Measurements from ENCODE around the gene ATP4B.

The ATP4B gene

GRCh38 chr13:113664751-113665596 is 7.0 kb upstream of the ATP4B start:
- TF ChIP-seq GATA1 (IDR thresholded peaks at IDR 0.05; ENCODE audit: low read depth, low read length) (no peak), POLR2A (IDR thresholded peaks at IDR 0.05; ENCODE audit: low read length) (no peak)

DNA sequence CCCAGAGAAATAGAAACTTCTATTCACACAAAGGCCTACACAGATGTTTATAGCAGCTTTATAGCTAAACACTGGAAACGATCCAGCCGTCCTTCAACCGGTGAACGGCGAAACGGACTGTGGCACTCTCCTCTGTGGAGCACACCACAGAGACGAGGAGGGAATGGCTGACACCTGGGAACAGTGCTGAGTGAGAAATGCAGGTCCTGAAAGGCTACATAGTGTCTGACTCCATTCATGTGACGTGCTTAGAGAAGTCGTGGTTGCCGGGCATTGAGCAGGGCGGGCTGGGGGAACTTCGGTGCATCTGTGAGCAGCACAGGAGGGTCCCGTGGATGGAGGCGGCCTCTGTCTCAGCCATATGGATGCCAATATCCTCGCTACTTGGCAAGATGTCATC is 5.9 kb upstream of the ATP4B start:
- no peak for DNase-seq

More at GRCh38 chr13:113664751-113665596, 7.0 kb upstream of the ATP4B start:
- peak; percentile 39 to 55 for DNase-seq

GRCh38 chr13:113661509-113661908 is 3.5 kb upstream of the ATP4B start:
- TF ChIP-seq POLR2A (IDR thresholded peaks at IDR 0.05; ENCODE audit: low read length) (no peak), GATA1 (IDR thresholded peaks at IDR 0.05; ENCODE audit: low read depth, low read length) (no peak)

More for the DNA sequence above, 5.9 kb upstream of the ATP4B start:
- no peak for TF ChIP-seq GATA1 (IDR thresholded peaks at IDR 0.05; ENCODE audit: low read depth, low read length)
- TF ChIP-seq POLR2A (IDR thresholded peaks at IDR 0.05; ENCODE audit: low read length): no peak

GRCh38 chr13:113660066-113660465 is 2.1 kb upstream of the ATP4B start:
- no peak for DNase-seq
- TF ChIP-seq GATA1 (IDR thresholded peaks at IDR 0.05; ENCODE audit: low read depth, low read length): no peak
- TF ChIP-seq POLR2A (IDR thresholded peaks at IDR 0.05; ENCODE audit: low read length): no peak

More at GRCh38 chr13:113661509-113661908, 3.5 kb upstream of the ATP4B start:
- no peak for DNase-seq

DNA sequence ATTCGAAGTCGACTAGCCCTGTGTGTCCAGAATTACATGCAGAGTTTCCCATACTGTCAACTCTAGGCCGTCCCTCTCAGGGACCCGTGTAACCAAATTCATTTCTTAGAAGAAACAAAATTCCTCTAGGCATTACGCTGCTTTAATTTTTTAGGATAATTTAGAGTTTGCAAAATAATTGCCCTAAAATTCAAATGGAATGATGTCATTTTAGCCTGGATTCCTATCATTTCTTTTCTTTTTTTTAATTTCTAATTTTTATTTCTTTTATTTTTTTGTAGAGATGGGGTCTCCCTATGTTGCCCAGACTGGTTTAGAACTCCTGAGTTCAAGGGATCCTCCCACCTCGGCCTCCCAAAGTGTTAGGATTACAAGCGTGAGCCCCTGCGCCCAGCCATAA is 1.3 kb upstream of the ATP4B start:
- no peak for DNase-seq
- no peak for TF ChIP-seq POLR2A (IDR thresholded peaks at IDR 0.05; ENCODE audit: low read length)
- no peak for TF ChIP-seq GATA1 (IDR thresholded peaks at IDR 0.05; ENCODE audit: low read depth, low read length)

- no peak for TF ChIP-seq POLR2A (IDR thresholded peaks at IDR 0.05; ENCODE audit: low read length)
- DNase-seq: no peak
These were observed 838 bp upstream of the ATP4B start for GRCh38 chr13:113658836-113659235.

DNA sequence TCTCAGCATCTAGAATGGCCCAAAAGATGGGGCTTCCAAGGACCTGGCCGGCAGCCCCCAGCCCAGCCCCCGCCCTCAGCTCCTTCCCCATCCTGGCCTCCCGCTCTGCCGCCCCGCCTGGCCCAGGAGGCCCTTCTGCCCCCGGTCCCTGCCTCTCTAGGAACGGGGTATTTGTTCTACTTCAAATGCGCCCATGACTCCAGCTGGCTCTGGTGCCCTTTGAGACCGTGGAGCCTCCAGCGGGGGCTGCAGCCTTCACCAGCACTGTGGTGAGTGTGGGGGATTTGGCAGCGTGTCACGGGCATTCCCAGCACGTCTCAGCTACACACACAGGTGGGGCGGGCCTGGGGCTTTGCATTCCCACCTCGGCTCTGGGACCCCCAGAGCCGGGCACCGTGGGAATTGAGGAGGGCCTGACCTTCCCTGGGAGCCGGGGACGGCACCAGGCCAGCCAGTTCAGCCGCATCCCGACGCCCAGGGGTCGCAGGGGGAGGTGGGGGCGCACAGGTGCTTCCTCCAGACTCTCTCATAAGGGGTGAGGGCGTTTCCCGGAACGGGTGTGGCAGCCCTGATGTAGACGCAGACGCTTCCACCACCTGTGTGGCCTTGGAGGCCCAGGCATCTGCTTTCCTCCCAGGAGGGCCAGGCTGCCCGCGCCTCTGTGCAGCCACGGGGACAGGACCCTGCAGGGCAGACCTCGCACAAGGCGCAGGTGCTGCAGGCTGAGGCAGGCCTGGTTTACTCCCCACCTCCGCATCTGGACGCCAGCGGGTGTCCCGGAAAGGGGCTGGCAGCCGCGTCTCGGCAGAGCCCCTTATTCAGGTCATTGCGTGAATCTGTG is 947 bp downstream of the ATP4B start:
- TF ChIP-seq POLR2A (IDR thresholded peaks at IDR 0.05; ENCODE audit: low read length) (no peak), GATA1 (IDR thresholded peaks at IDR 0.05; ENCODE audit: low read depth, low read length) (no peak)
- no peak for DNase-seq

DNA sequence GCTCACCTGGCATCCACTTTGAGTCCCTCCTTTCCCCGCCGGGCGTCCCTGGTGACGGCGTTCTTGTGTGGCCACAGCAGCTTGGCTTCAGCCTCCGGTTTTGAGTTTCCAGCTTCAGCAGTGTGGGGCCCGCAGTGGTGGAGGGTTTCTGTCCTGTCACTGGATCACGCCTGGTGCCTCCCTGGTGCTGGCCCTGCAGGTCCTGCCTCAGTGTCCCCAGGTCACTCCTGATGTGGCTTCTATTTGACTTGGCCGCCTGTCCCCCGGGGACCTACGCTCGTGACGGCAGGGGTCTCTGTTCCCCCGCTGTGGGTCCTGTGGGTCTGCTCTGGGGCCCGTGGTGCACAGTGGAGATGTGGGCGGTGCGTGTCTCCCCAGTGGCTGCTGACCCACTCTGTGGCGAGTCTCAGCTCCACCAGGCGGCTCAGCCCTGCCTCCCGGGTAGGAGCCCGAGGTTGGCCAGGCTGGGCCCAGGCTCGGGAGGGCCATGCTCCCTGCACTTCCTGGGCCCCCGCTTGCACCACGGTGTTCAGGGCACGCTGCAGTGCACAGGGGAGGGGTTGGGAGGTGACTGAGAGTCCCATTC is 1.9 kb downstream of the ATP4B start:
- TF ChIP-seq POLR2A (IDR thresholded peaks at IDR 0.05; ENCODE audit: low read length): no peak
- TF ChIP-seq GATA1 (IDR thresholded peaks at IDR 0.05; ENCODE audit: low read depth, low read length): no peak
- DNase-seq: no peak

DNA sequence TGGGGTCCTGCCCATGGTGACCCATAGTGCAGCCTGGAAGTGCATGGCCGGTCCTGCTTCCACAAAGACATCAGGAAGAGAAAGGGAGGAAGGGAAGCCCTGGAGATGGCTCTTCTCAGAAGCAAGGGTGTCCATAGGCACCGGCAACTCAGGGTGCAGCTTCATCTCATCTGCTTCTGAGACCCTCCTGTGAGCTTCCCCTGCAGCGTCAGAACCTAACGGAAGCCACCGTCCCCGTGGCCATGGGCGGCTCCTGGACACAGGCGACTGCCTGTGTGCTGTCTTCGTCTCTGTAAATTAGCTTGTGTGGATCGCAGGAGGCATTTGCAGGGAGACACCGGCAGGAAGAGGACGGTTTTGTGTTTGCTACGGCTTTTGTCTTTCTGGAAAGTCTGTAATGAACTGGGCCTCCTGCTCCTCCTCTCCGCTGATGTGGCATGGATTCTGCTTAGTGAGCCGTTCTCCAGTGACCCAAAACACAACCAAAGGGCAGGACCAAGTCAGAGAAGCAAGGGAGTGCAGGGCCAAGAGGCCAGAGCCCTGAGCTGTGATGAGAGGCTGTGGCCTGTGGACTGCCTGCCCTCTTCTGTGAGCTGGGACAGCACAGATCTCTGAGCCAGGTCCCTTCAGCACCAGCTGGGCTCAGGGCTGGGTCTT is 2.5 kb downstream of the ATP4B start:
- no peak for DNase-seq
- TF ChIP-seq POLR2A (IDR thresholded peaks at IDR 0.05; ENCODE audit: low read length) (no peak), GATA1 (IDR thresholded peaks at IDR 0.05; ENCODE audit: low read depth, low read length) (no peak)

- no peak for DNase-seq
- no peak for TF ChIP-seq POLR2A (IDR thresholded peaks at IDR 0.05; ENCODE audit: low read length)
- no peak for TF ChIP-seq GATA1 (IDR thresholded peaks at IDR 0.05; ENCODE audit: low read depth, low read length)
These were observed 3.2 kb downstream of the ATP4B start for GRCh38 chr13:113654591-113655345.

DNA sequence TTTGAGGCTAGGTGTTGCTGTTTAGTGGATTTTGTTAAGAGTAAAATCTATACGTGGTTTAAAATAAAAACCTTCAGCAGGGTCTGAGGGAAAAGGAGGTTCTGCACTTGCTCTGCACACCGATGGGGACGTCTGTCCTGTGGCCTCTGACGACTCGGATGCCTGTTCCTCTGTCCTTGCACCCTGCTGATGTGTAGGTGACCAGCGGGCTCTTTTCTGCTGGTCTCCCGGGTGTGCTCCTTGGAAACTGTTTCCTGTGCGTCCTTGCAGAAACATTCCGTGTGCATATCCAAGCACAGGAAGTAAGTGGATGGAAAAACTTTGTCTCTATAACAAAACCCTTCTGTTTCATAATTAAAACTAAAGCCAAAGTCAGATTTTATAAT is 3.8 kb downstream of the ATP4B start:
- no peak for DNase-seq
- TF ChIP-seq POLR2A (IDR thresholded peaks at IDR 0.05; ENCODE audit: low read length): no peak
- no peak for TF ChIP-seq GATA1 (IDR thresholded peaks at IDR 0.05; ENCODE audit: low read depth, low read length)

DNA sequence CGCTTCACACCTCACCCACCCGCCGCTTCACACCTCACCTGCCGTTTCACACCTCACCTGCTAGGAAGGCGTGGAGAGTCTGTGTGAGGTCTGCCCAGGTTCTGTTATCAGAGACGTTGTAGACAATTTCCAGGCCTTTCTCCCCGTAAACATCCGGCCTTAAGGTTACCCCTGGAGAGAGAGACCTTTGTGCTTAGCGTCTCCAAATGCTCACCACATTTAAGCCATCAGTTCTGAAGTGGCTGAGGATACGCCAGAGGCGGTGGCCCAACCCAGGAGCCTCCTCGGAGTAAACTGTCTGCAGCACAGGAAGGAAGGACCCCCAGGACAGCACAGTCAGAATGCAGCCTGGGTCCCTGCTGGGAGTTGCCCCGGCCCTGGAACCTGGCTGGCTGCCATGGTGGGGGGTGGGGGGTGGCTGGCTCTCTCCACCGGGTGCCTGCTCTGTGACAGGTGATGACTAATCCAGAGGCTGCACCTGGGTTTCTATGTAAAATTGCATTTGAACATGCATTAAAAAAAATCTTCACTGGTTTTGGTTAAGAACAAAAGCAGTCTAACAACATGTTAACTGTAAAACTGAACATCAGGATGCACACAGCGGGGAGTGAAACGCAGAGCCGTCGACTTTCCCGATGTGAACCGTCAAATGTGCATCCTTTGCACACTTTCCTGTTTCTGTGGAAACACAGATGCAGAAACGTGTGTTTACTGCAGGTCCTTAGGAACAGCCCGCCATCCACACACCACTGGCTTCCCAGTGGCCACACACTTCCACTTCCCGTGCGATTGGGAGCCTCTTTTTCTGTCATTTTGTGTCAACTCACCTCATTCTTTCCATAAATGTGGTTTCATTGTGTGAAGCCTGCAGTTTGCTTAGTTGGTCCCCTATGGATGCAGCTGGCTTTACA is 4.5 kb downstream of the ATP4B start:
- no peak for DNase-seq
- no peak for TF ChIP-seq POLR2A (IDR thresholded peaks at IDR 0.05; ENCODE audit: low read length)
